Cortex of kidney (tissue), 1 donor: ENCODE results near the gene DHODH.

Experiments
- DNase-seq: peaks from one replicate; lab custom pipeline; 2025; lab: John Stamatoyannopoulos, UW

The DHODH gene

DNA sequence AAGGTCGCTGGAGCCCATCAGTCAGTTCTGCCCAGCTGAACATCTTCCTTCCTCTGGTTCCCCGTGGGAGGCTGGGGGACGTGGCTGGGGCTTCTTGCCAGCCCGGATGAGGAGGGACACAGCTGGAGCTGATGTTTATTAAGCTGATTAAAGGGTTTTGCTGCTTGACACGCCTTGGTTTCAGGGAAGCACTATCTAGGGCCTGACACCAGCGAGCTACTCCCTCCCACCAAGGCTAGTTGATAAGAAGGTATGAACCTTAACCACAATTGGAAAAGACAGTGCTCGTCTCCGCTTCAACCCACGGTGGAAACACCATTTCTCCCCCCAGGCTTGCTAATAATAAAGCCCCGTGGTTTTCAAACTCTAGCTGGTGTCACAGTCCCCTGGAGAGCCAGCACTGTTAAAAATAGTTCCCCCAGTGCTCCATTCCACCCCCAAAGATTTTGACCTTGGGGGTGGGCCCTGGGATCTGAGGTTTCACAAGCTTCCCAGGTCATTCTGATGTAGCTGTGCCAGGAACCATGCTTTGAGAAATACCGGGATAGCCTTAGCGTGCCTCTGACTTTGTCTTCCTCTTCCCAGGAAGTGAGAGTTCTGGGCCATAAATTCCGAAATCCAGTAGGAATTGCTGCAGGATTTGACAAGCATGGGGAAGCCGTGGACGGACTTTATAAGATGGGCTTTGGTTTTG lies 5.5 kb downstream of the DHODH start:
- DNase-seq: no peak

DNA sequence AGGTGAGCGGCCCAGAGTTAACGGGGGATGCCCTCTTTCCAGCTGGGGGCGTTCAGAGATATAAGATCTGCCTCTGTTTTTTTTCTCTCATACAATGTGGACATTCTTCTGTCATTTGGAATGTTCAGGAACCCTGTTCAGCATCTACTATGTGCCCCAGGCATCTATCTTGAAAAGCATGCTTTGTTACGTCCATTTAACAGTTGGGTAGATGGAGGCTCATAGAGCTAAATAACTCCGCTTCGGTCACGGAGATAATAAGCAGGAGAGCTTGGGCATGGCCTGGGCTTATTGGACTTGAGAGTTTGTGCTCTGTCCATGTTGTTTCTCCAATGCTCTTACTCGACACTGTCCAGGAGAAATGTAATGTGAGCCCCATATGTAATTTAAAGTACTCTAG lies 6.1 kb downstream of the DHODH start:
- no peak for DNase-seq

DNA sequence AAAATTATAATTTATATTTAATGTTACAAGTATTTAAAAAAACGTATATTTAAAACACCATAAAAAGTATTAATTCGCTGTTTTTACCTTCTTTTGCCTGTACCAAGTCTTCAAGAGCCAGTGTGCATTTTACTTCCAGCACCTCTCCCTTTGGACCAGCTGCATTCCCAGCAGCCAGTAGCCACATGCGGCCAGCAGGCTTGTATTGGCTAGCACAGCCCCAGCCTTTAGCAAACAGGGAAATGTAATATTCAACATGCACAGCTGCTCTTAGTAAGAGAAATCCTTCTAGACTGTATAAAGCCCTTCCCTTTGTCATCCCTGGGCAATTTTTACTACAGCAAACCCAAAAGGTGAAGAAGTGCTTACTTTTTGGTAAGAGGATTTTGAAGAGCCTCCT lies 6.6 kb downstream of the DHODH start:
- no peak for DNase-seq

DNA sequence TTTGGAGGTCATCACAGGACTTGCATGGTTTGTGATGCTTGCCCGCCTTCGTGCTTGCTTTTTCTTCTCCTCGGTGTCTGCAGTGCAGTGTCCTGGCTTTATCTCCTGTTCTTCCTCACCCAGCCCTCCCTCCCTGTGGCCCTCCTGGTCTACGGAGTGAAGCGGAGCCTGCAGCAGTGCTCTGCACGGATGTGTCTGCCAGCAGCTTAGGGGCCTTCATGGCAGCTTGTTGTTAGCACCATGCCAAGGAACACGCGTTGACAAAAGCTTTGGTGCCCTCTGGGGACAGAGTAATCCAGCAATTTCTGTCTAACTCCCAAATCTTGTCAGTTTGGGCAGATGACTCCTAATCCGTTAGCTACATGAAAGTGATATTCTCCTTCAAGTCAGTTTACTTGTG lies 9.9 kb downstream of the DHODH start:
- no peak for DNase-seq

DNA sequence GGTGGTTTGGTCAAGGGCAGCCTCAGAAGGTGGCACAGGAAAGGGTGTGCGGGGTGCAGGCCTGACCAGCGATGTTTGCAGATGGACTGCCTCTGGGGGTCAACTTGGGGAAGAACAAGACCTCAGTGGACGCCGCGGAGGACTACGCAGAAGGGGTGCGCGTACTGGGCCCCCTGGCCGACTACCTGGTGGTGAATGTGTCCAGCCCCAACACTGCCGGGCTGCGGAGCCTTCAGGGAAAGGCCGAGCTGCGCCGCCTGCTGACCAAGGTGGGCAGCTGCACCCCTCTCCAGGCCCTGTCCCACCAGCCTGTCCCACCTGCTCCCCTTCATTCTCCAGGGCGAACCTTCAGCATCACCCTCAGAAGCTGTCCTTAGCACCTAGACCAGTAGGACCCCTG lies 12.5 kb downstream of the DHODH start:
- no peak for DNase-seq

DNA sequence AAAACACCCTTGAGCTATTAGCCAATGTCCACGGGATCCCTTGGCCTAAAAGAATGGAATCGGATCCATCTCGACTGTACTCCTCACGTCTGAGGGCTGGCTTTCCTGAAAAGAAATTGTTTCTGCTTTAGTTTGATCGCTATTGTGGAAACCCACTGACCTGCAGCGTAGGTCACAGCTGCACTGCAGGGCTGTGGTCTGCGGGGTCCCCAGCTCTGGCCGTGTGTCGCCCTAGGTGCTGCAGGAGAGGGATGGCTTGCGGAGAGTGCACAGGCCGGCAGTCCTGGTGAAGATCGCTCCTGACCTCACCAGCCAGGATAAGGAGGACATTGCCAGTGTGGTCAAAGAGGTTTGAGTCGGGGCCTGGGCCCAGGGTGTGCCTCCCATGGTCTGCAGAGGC lies 13.6 kb downstream of the DHODH start:
- no peak for DNase-seq

DNA sequence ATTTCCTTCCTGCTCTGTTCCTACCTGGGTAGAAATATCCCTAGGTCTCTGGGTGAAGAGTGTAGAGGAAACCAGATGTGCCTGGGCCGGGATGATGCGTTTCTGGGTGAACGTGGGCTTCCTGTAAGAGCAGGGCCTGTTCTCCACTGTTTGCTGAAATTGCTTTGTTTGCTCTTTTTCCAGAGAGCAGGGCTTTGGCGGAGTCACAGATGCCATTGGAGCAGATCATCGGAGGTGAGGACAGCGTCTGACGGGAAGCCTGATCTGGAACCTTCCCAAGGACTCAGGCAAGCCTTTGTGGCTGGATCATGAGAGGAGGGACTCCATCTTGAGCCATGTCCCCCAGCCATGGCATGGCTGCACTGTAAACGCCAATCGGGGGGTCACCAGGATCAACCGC lies 15.4 kb downstream of the DHODH start:
- no peak for DNase-seq

DNA sequence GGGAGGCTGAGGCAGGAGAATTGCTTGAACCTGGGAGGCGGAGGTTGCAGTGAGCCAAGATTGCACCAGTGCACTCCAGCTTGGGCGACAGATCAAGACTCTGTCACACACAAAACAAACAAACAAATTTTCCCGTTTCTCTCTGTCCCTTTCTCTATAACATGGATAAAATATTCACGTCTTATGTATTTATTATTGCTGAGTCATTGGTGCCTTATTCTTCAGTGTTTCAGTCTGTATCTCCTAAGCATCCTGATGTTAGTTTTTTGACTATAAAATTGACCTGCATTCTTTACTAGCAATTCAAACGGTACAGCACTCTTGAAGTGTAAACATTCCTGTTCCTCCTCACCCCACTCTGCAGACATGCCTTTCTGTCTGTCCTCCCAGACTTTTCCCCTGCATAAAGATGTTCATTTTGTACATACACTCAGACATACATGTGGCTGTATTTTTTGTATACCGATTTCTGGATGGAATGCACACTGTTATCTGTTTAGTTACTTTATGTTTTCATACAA lies 16.4 kb downstream of the DHODH start:
- DNase-seq: no peak

DNA sequence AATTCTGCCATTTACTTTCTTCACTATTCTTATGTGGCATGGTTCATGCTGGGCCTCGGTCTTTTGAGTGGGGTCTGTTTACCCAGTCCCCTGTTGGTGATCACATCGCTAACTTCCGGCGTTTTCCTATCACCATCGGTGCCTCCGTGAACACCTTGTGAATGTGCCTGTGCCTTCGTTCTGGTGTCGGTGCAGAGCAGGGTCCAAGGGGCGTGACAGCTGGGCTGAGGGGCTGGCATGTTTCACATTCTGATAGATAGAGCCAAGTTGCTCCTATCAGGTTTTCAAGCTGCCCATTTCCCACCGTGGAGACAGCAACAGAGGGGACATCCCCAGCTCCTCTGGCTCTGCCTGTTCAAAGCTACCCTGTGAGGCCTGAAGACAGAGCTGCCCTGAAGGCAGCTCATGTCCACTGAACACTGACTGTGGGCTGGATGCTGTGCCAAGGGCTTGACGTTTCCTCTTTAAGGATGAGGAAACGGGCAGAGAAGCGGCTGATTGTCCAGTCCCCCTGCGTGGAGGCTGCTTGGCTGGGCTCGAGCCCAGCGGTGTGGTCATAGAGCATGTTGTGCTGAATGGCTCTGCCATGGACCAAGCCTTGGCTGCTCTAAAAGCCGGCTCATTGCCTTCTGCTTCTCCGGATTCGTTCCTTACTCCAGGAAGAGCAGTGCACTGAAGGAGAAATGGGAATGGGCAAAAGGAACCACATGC lies 17.0 kb downstream of the DHODH start:
- no peak for DNase-seq

DNA sequence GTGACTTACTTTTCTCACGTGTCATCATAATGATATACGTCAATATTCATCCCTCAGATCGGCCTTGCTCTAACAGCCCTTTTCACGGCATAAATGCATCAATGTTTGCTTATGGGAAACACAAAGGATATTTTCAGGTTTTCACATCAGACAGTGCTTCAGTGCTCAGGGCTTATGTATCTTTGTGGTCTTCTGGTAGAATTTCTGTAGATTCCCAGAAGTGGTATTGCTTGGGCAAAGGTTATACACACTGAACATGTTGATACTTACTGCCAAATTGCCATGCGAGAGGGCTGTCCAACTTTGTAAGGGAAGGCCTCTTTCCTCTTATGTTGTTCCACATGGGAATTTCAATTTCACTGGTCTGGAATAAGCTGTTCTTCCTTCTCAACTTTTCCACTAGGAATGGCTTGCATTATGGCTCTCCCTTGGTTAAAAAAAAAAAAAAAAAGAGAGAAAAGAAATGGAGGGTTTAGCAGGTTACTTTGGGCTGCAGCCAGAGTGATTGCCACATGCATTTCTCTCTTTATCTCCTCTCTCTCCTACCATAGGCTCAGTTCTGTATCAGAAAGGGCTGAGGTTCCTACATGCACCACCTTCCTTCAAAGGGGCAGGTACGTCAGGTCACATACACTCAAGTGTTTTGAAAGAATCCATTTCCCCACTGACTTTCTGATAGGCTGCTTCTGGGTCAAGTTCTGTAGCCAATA lies 19.3 kb downstream of the DHODH start:
- no peak for DNase-seq

DNA sequence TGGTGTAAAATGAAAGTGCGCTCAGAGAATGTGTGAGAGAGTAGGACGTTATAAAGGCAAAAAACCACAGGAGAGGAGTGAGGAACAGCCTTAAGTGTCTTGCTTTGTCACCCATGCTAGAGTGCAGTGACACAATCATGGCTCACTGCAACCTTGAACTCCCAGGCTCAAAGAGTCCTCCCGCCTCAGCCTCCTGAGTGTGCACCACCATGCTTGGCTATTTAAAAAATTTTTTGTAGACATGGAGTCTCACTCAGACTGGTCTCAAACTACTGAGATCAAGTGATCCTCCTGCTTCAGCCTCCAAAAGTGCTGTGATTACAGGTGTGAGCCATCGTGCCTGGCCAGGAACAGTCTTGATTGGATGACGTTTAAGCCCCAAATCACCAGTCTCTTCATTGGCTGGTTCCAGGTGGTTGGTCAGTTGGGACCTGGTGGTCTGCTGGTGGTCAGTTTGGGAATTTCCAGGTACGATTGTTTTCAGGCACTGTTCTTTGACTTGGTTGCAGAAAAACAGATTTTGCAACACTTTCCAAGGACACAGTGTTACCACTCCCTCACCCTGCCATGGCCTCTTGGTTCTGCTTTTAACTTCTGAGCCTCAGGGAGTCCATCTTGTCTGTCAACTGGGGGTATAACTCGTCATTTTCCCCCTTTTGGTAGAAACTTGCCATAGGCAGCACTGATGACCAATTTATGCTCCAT lies 21.2 kb downstream of the DHODH start:
- DNase-seq: no peak

DNA sequence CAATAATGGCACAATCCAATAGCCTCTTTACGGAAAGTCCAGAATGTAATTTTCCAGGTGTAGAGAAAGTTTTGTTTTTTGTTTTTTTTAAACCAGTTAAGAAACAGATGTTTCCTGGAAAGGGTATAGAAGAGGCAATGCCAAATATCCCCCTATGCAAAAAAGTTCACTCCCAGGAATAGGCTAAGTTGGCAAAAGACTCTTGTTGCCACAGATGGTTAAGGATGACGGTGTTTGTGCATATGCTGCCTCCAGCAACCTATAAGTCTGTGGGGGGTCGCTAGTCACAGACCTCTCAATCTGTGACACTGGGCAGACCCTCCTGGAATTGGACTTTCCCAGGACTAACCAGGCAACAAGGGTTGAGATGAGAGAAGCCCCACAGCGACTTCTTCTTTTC lies 24.9 kb downstream of the DHODH start:
- no peak for DNase-seq

DNA sequence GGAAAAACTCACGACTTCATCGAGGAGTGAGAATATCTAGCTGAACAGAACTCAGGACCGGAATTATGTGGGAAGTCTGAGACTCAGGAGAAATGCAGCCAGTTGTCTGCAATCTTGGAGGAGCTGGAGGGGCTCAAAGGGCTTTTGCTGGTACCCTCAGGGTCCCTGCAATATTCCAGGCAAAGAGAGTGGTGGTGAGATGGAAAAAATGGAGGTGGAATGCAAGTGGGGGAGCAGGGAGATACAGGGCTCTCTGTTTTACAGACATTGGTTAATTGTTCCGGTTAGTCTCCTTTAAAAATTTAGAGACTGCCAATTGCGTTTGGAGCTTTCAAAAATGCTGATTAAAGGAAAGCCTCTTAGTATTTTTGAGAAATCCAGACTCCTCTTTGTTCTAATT lies 27.6 kb downstream of the DHODH start:
- no peak for DNase-seq

DNA sequence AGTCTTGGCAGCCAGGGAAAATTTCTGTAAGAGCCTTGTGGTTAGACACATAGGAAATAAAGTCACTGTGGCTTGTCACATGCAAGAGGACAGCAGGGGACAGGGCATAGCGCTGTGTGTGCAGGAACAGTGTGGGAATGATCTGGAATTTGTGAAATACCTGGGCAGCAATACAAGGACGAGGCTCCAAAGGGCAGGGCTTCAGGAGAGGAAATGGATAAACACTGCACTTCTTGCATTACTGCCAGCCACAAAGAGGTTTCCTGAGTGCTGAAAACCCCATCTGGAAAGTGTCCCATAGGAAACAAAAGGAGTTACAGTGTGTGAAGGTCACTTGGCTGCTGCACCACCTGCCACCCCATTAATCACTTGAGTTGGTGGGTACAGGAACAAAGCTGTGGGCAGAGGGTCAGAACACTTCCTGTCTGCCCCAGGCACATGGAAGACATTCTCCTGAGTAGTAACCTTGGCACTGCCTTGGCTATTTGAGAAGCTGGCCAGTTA lies 33.7 kb downstream of the DHODH start:
- DNase-seq: no peak

DNA sequence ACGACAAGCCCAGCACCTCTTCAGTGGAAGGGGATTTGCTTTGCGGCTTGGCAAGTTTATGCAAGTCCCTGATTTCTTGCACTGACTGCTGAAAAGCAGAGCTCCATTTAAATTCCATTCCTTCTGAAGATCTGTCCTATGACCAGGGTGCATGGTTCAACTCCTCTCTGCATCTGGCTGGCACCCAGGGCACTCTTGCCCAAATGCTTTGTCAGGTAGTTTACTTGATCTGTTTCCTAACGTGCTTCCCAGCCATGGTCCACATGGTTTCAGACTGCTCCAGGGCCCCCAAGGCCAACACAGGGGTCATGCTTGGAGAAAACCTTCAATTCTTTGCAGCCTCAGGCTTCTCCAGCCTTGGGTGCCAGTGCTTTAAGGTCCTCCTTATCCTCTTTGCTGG lies 34.5 kb downstream of the DHODH start:
- no peak for DNase-seq

DNA sequence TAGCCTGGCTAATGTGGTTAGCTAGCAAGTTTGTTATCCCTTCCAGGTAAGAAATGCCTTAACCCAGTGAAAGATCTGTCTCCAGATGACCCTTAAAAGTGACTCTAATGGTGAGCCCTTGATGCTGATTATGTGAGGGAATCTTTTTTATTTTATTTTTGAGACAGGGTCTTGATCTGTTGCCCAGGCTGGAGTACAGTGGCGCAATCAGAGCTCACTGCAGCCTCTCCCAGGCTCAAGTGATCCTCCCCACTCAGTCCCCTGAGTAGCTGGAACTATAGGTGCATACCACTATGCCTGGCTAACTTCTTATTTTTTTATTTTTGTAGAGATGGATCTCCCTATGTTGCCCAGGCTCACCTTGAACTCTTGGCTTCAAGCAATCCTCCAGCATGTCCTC lies 35.0 kb downstream of the DHODH start:
- no peak for DNase-seq

DNA sequence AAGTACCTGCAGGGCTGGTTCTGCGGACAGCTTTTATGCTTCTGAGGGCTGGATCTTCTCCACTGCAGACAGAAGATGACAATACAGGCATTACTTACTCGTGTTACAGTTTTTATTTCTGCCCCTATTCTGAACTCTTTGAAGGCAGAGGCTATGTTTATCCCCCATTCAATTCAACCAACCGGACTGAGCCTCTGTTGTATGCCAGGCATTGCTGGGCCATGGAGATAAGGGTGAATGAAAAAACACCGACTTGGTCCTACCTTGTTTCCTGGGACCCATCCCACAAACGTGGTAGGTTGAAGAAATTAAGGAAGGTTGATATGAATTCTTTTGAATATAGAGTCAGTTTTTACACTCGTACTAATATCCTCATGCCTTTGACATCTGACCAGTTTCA lies 35.8 kb downstream of the DHODH start:
- DNase-seq: no peak

DNA sequence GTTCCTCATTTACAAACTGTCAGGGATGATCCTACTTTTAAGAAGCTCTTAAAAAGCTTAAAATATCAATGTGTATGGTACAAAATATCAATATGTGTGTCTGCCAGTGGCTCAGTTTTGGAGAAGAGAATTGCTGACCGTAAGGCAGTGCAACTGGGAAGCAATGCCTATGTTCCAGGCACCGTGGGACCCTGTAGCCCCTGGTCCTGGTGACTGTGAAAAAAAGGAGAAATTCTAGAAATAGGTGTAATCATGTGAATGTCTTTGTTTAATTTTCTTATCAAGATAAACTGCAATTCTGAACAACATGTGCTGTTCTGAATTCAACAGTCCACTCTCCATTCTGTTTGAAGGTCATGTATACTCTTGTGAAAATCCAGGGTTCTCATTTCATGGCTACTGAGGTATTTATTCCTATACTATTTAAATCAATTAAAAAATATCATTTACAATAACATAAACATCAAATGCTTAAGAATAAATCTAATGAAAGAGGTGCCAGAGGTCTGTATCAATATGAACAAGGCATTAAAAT lies 36.3 kb downstream of the DHODH start:
- DNase-seq: no peak

DNA sequence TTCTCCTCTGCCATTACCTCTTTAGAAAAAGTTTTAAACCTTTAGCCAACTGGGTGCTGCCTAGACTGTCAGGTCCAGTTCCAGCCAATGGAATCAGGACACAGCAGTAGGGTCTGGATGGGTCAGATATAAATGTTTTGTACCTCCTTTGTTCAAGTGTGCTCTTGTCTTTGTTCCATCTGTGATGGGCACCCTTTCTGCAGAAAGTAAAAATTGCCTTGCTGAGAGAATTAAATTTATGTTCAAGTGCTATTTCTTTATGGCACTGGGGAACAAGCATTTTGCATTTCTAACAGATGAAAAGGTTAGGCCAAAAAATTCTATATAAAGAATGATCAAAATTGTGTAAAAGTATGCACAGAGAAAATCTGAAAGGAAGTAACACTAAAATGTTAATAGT lies 40.6 kb downstream of the DHODH start:
- no peak for DNase-seq

DNA sequence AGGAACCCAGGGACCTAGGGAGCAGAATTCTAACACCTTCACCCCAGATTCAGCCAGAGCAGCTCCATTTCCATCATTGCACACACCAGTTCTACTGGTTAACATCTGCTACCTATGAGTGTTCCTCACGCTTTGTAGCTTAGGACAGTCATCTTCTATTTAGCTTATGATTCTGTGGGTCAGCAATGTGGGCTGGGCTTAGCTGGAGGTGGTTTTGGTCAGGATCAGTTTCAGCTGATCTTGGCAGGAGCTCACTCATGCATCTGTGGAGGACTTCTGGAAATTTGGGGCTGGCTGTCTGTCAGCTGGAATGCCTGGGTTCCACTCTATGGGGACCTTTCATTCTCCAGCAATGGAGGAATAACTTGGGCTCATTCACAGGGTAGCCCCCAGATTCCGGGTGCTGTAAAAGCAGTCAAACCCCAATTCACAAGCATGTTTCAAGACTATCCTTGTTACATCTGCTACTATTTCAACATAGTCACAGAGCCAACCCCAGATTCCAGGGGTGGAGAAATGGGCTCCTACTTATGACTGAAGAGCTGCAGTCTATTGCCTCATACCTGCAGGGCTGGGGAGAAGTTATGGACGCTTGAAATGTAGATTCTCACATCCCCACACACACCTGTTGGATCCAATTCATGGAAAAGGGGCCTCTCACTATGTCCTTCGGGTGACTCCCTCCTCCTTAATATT lies 42.4 kb downstream of the DHODH start:
- no peak for DNase-seq

DNA sequence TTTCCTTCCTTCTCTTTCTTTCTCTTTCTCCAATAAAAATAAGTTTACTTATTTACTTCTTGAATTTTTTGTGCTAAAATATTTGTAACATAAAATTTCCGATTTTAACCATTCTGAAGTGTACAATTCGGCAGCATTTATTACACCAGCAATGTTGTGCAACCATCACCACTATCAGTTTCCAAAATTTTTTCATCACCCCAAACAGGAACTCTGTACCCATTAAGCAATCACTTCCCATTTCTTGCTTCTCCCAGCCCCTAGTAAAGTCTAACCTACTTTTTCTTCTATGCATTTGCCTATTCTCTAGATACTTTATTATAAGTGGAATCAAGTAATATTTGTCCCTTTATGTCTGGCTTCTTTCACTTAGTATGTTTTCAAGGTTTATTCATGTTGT lies 43.3 kb downstream of the DHODH start:
- no peak for DNase-seq
